ENCODE results near the gene C6orf89.

Gene C6orf89

DNA sequence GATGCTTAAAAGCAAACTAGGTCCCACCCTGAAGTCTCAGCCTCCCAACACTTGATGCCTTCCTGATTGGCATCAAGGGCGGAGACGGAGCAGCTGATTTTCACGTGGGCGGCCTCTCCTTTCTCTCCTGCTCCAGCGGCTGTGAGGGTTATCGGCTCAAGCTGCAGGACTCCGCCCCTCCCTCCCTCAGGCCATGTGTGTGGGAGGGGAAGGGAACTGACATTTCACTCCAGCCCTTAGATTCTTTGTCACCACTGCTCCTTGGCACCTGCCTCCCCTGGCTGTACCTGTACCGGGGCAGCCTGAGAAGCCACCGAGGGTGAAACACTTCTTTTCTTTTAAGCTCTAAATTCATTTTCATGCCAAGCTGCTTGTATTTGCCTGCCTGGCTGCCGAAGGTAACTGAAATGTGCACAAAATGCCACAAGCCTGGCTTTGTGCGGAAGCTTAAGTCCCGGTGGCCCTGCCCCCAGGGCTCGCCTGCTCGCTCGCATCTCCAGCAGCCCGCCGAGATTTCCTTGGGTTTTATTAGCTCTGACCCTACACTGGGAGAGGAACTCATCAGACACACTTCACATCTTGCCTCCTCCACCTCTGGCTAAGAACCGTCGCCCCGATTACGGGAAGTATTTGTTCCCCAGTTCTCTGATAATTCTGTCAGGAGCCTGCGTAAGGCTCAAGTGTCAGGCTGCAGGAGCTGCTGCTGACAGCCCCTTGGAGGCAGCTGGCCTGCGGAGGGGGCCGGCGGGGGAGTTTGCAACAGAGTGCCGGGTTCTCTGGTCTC lies 36.9 kb upstream of the C6orf89 start:
- TF ChIP-seq, protein P1, sequence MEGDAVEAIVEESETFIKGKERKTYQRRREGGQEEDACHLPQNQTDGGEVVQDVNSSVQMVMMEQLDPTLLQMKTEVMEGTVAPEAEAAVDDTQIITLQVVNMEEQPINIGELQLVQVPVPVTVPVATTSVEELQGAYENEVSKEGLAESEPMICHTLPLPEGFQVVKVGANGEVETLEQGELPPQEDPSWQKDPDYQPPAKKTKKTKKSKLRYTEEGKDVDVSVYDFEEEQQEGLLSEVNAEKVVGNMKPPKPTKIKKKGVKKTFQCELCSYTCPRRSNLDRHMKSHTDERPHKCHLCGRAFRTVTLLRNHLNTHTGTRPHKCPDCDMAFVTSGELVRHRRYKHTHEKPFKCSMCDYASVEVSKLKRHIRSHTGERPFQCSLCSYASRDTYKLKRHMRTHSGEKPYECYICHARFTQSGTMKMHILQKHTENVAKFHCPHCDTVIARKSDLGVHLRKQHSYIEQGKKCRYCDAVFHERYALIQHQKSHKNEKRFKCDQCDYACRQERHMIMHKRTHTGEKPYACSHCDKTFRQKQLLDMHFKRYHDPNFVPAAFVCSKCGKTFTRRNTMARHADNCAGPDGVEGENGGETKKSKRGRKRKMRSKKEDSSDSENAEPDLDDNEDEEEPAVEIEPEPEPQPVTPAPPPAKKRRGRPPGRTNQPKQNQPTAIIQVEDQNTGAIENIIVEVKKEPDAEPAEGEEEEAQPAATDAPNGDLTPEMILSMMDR (IDR thresholded peaks at IDR 0.05) = no peak

DNA sequence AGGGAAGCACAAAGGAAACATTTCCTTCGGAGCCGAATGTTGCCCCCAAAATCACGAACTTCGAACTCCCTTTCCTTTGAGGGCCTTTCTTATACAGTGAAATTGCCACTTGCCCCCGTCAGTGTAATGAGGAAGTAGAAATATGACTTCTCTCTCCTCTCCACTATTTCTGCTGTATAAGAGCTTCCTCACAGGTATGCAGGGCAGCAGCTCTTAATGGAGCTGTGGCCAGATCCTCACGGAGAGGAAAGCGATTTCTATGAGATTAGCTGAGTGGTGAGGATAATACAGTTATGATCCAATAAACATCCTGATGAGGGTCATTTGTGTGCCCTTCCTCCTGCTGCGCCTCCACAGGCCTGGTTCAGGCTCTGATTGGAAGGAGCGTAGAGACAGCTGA lies 35.7 kb upstream of the C6orf89 start:
- TF ChIP-seq, protein P1 (IDR thresholded peaks at IDR 0.05) = no peak

DNA sequence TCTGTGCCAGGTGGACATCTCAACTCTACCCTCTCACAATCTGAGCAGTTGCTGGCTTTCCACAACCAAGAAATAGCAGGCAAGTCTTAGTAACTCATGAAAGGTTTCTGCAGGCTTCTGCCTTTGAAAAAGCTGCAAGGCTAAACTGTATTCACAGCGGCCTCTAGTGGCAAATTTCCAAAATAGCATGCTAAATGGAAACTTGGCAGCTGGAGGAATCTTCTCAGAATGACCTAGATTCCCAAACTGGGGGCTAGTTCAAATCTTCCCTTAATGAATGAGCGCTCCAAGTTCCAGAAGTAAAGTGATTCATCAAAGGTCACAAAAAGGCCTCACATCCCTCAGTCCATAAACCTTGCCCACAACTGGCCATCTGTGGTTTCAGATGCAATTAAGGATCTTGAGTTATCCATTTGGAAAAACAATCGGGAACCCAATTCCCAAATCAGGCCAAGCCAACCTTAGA lies 34.6 kb upstream of the C6orf89 start:
- TF ChIP-seq, protein P1 (IDR thresholded peaks at IDR 0.05) = peak; percentile 68

DNA sequence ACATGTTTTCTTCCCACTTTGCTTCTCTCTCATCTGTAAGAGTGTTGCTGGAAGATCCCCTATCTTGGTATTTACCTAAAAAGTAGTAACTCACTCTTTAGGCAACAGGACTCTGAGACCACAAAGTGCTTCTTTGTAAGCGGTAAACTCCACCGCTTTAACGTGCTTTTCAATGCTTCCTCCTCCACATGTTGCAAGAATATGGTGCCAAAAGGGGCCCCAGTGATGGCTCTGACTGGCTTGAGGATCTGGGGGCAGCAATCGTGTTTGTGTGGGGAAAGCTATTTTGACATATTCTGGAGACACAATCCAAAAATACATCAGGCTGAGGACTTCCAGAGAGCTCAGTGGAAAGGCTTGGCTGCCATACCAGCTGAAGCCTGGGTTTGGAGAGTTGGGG lies 34.1 kb upstream of the C6orf89 start:
- TF ChIP-seq, protein P1 (IDR thresholded peaks at IDR 0.05) = no peak

DNA sequence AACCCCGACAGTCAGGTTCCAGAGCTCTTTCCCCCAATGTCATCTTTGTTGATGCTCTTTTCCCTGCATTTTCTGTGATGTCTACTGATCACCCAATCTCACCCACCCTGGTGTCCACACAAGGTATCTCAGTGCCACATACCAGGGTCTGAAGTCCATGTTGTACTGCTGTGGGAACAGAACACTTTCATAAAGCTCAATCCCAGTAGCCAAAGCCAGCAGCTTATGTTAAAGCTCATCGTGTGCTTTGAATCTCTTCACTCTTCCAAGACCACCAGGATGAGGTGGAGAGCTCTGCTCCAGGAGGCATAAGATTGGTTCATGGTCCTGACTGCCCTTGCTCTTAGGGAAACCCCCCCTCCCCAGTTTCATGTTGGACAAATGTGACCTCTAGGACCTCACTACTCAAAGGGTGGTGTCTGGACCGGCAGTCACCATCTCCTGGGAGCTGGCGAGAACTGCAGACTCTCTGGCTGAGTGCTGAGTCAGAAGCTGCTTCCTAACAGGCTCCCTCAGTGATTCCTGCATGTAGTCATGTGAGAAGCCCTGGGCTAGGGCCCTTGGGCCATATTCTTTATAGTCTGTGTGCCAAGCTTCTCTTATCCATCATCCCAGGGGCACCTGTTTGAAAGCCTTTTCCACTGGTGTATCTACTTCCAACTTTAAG lies 33.1 kb upstream of the C6orf89 start:
- TF ChIP-seq, protein P1 (IDR thresholded peaks at IDR 0.05) = no peak

DNA sequence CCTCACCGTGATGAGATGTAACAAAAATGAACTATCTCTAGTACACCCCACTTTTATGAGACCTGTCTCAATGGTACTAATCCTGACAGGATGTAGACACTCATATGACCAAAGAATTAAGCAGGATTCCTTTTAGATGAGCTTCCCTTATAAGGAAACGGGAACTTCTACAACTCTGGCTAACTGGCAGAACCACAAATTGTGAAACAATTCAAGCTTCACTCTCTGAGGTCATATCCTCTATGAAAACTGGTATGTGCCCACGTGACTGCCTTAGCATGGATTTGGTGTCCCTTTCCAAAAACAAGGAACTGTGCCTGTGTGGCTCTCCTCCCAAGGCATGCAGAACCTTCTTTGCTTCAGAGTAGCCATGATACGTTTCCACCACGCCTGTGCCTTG lies 32.4 kb upstream of the C6orf89 start:
- TF ChIP-seq, protein P1 (IDR thresholded peaks at IDR 0.05) = no peak

DNA sequence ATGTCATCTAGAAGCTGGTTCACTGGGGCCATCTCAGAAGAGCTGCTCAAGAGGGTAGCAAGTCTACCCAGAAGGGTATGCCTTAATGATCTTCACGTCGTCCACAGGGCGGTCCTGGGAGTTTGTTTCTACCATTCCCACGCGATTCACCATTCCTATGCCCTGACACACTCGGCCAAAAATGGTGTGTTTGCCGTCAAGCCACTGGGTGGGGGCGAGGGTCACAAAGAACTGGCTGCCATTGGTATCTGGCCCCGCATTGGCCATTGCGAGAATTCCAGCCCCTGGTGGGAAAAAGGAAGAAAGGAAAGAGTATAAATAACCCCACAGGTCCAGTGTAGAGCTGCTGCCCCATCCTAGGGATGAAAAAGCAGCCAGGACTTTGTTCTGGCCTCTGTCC lies 30.0 kb upstream of the C6orf89 start:
- TF ChIP-seq, protein P1 (IDR thresholded peaks at IDR 0.05) = no peak

Data from LNCAP (cell line).